Measurements from ENCODE around the gene RXRA.

The RXRA gene

GRCh38 chr9:134392900-134393299 is 66.6 kb downstream of the RXRA start:
- no CpG with 5 or more reads among the region's 12 CpGs for WGBS (ENCODE audit: extremely low coverage, insufficient coverage, insufficient read length)
- no peak overlapping the region for H4K91ac ChIP-seq (ENCODE audit: low read depth, low read length)
- peak overlapping the region; percentile 19 for H3K4ac ChIP-seq (ENCODE audit: low read depth, low read length)
- H2AK5ac ChIP-seq (ENCODE audit: low read length) = no peak overlapping the region
- H3K4me1 ChIP-seq (ENCODE audit: control insufficient read depth in 1 of 2, insufficient read depth in 2 of 2, low read length in 2 of 2) = peaks cover 10 to 11% of the 10 kb centered on the region in 2 experiments
- H3K9me3 ChIP-seq (ENCODE audit: insufficient read depth, low read depth, low read length) = peaks cover 2% of the 10 kb centered on the region
- no peak for DNase-seq
- no peak overlapping the region for H3K4me3 ChIP-seq (ENCODE audit: low read depth, low read length)
- H3K4me2 ChIP-seq (ENCODE audit: low read length) = no peak overlapping the region
- H3K18ac ChIP-seq (ENCODE audit: low read length) = no peak overlapping the region
- no peak overlapping the region for H2AFZ ChIP-seq (ENCODE audit: insufficient read depth, low read length, poor library complexity)
- H3K14ac ChIP-seq (ENCODE audit: low read length) = no peak overlapping the region
- H2BK120ac ChIP-seq (ENCODE audit: insufficient read depth, low read length, poor library complexity) = no peak overlapping the region
- H3K27ac ChIP-seq (ENCODE audit: low read depth, low read length) = no peak overlapping the region
- H3K27me3 ChIP-seq (ENCODE audit: insufficient read depth, low read length) = no peaks in the 10 kb centered on the region
- H2BK5ac ChIP-seq (ENCODE audit: low read depth, low read length, poor library complexity) = no peak overlapping the region
- no peaks in the 10 kb centered on the region for H3K36me3 ChIP-seq (ENCODE audit: control insufficient read depth in 1 of 2, insufficient read depth in 2 of 2, low read length in 2 of 2)
- H2BK12ac ChIP-seq (ENCODE audit: low read length) = no peak overlapping the region
- H3K79me1 ChIP-seq (ENCODE audit: low read length) = no peaks in the 10 kb centered on the region
- H4K12ac ChIP-seq (ENCODE audit: low read depth, low read length) = no peak overlapping the region
- no peak overlapping the region for H3K23ac ChIP-seq (ENCODE audit: low read length)
- no peak overlapping the region for H4K8ac ChIP-seq (ENCODE audit: low read depth, low read length)
- no peak overlapping the region for H3K9ac ChIP-seq (ENCODE audit: low read length)
- peaks cover 18% of the 10 kb centered on the region for H3K79me2 ChIP-seq (ENCODE audit: control insufficient read depth, insufficient read depth, low read length, poor library complexity)

GRCh38 chr9:134393582-134394280 is 67.5 kb downstream of the RXRA start:
- Histone ChIP-seq H4K91ac (ENCODE audit: low read depth, low read length) (no peak overlapping the region), H3K4me1 (ENCODE audit: control insufficient read depth in 1 of 2, insufficient read depth in 2 of 2, low read length in 2 of 2) (peaks cover 3 to 6% of the 10 kb centered on the region in 2 experiments), H3K79me2 (ENCODE audit: control insufficient read depth, insufficient read depth, low read length, poor library complexity) (peaks cover 14% of the 10 kb centered on the region), H3K9me3 (ENCODE audit: insufficient read depth, low read depth, low read length) (peaks cover 2% of the 10 kb centered on the region), H3K9ac (ENCODE audit: low read length) (no peak overlapping the region), H3K4me2 (ENCODE audit: low read length) (no peak overlapping the region), H2BK12ac (ENCODE audit: low read length) (no peak overlapping the region), H3K4ac (ENCODE audit: low read depth, low read length) (peak overlapping the region; percentile 2), H2BK5ac (ENCODE audit: low read depth, low read length, poor library complexity) (no peak overlapping the region), H3K18ac (ENCODE audit: low read length) (no peak overlapping the region), H4K8ac (ENCODE audit: low read depth, low read length) (no peak overlapping the region), H3K14ac (ENCODE audit: low read length) (no peak overlapping the region), H3K27ac (ENCODE audit: low read depth, low read length) (no peak overlapping the region), H3K27me3 (ENCODE audit: insufficient read depth, low read length) (no peaks in the 10 kb centered on the region), H2AK5ac (ENCODE audit: low read length) (no peak overlapping the region), H3K23ac (ENCODE audit: low read length) (no peak overlapping the region), H3K79me1 (ENCODE audit: low read length) (no peaks in the 10 kb centered on the region), H2AFZ (ENCODE audit: insufficient read depth, low read length, poor library complexity) (no peak overlapping the region), H4K12ac (ENCODE audit: low read depth, low read length) (no peak overlapping the region), H2BK120ac (ENCODE audit: insufficient read depth, low read length, poor library complexity) (no peak overlapping the region), H3K4me3 (ENCODE audit: low read depth, low read length) (peak overlapping the region; percentile 20), H3K36me3 (ENCODE audit: control insufficient read depth in 1 of 2, insufficient read depth in 2 of 2, low read length in 2 of 2) (no peaks in the 10 kb centered on the region)
- no CpG with 5 or more reads among the region's 7 CpGs for WGBS (ENCODE audit: extremely low coverage, insufficient coverage, insufficient read length)
- no peak for DNase-seq

GRCh38 chr9:134395002-134395517 is 68.8 kb downstream of the RXRA start:
- Histone ChIP-seq H3K27me3 (ENCODE audit: insufficient read depth, low read length) (no peaks in the 10 kb centered on the region), H3K9ac (ENCODE audit: low read length) (no peak overlapping the region), H3K79me1 (ENCODE audit: low read length) (no peaks in the 10 kb centered on the region), H3K23ac (ENCODE audit: low read length) (no peak overlapping the region), H2AFZ (ENCODE audit: insufficient read depth, low read length, poor library complexity) (no peak overlapping the region), H3K9me3 (ENCODE audit: insufficient read depth, low read depth, low read length) (peaks cover 2% of the 10 kb centered on the region), H3K27ac (ENCODE audit: low read depth, low read length) (no peak overlapping the region), H3K4me1 (ENCODE audit: control insufficient read depth in 1 of 2, insufficient read depth in 2 of 2, low read length in 2 of 2) (no peaks in the 10 kb centered on the region), H3K14ac (ENCODE audit: low read length) (no peak overlapping the region), H4K91ac (ENCODE audit: low read depth, low read length) (no peak overlapping the region), H4K12ac (ENCODE audit: low read depth, low read length) (no peak overlapping the region), H2BK12ac (ENCODE audit: low read length) (no peak overlapping the region), H3K4me3 (ENCODE audit: low read depth, low read length) (no peak overlapping the region), H3K36me3 (ENCODE audit: control insufficient read depth in 1 of 2, insufficient read depth in 2 of 2, low read length in 2 of 2) (no peaks in the 10 kb centered on the region), H2BK5ac (ENCODE audit: low read depth, low read length, poor library complexity) (no peak overlapping the region), H4K8ac (ENCODE audit: low read depth, low read length) (no peak overlapping the region), H3K4ac (ENCODE audit: low read depth, low read length) (peak overlapping the region; percentile 1), H3K4me2 (ENCODE audit: low read length) (no peak overlapping the region), H2AK5ac (ENCODE audit: low read length) (no peak overlapping the region), H2BK120ac (ENCODE audit: insufficient read depth, low read length, poor library complexity) (no peak overlapping the region), H3K18ac (ENCODE audit: low read length) (peak overlapping the region; percentile 16), H3K79me2 (ENCODE audit: control insufficient read depth, insufficient read depth, low read length, poor library complexity) (peaks cover 7% of the 10 kb centered on the region)
- DNase-seq = no peak
- no CpG with 5 or more reads among the region's 16 CpGs for WGBS (ENCODE audit: extremely low coverage, insufficient coverage, insufficient read length)

DNA sequence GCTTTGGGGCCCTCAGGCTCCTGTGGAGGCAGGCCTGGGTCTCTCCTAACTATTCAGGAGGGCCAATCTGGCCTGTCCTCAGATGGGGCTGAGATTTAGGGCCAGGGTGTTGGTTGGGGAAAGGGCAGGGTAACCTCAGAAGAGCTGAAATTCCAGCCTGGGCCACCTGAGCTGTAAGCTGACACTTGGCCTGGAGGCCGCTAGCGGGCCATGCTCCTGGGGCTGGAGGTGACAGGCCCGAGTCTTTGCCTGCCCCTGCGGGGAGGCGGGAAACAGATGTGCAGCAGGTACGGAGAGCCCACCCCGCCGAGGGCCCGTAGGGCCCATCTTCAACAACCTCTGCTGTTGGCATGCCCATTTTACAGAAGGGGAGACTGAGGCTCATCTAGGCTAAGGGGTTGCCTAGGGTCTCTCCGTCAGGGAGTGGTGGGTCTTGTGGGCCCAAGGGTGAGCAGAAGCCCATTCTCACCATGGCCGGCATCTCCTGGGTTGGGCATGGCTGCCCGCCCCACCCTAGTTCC is 69.5 kb downstream of the RXRA start:
- Histone ChIP-seq H3K4ac (ENCODE audit: low read depth, low read length) (no peak overlapping the region), H3K27me3 (ENCODE audit: insufficient read depth, low read length) (no peaks in the 10 kb centered on the region), H3K14ac (ENCODE audit: low read length) (no peak overlapping the region), H3K36me3 (ENCODE audit: control insufficient read depth in 1 of 2, insufficient read depth in 2 of 2, low read length in 2 of 2) (no peaks in the 10 kb centered on the region), H3K79me1 (ENCODE audit: low read length) (no peaks in the 10 kb centered on the region), H2BK120ac (ENCODE audit: insufficient read depth, low read length, poor library complexity) (no peak overlapping the region), H2BK12ac (ENCODE audit: low read length) (no peak overlapping the region), H3K18ac (ENCODE audit: low read length) (no peak overlapping the region), H2AK5ac (ENCODE audit: low read length) (no peak overlapping the region), H3K23ac (ENCODE audit: low read length) (no peak overlapping the region), H3K4me2 (ENCODE audit: low read length) (no peak overlapping the region), H3K4me1 (ENCODE audit: control insufficient read depth in 1 of 2, insufficient read depth in 2 of 2, low read length in 2 of 2) (no peaks in the 10 kb centered on the region), H2AFZ (ENCODE audit: insufficient read depth, low read length, poor library complexity) (no peak overlapping the region), H3K4me3 (ENCODE audit: low read depth, low read length) (no peak overlapping the region), H3K79me2 (ENCODE audit: control insufficient read depth, insufficient read depth, low read length, poor library complexity) (peaks cover 7% of the 10 kb centered on the region), H3K27ac (ENCODE audit: low read depth, low read length) (no peak overlapping the region), H4K12ac (ENCODE audit: low read depth, low read length) (no peak overlapping the region), H2BK5ac (ENCODE audit: low read depth, low read length, poor library complexity) (no peak overlapping the region), H4K8ac (ENCODE audit: low read depth, low read length) (no peak overlapping the region), H3K9me3 (ENCODE audit: insufficient read depth, low read depth, low read length) (peaks cover 2% of the 10 kb centered on the region), H3K9ac (ENCODE audit: low read length) (no peak overlapping the region), H4K91ac (ENCODE audit: low read depth, low read length) (no peak overlapping the region)
- no CpG with 5 or more reads among the region's 12 CpGs for WGBS (ENCODE audit: extremely low coverage, insufficient coverage, insufficient read length)
- no peak for DNase-seq

Data from trophoblast cell (in vitro differentiated cells and primary cell).